Karpas-422 (cell line): Measurements from ENCODE around the gene INPP4A. TPM values are rescaled to one million over a fixed set of nuclear protein-coding genes. Genes with fewer than 3 reads are reported as not detected.

ENCODE experiments used
- DNase-seq: peaks from one replicate; pipeline ENCODE4 v3.0.0-alpha.2; 2015
- H2AFZ ChIP-seq: fragments of 200-600 bp; sonication (generic); 2 replicates; pipeline ENCODE4 v1.6.1; 2014; ENCODE audit warnings: antibody characterized with exemption, low read length, mixed read lengths
- H3K27ac ChIP-seq: fragments of 200-600 bp; sonication (generic); 2 replicates; pipeline ENCODE4 v1.5.1; 2014; ENCODE audit warnings: mild to moderate bottlenecking, low read length, moderate library complexity
- H3K27me3 ChIP-seq: fragments of 200-600 bp; sonication (generic); 2 replicates; pipeline ENCODE4 v1.6.1; 2014; ENCODE audit warnings: low read length, mixed read lengths
- H3K36me3 ChIP-seq: fragments of 200-600 bp; sonication (generic); 2 replicates; pipeline ENCODE4 v1.6.1; 2014; ENCODE audit warnings: low read length, mixed read lengths; ENCODE audit not compliant: insufficient read depth
- H3K4me1 ChIP-seq: fragments of 200-600 bp; sonication (generic); 2 replicates; pipeline ENCODE4 v1.6.1; 2014; ENCODE audit warnings: mild to moderate bottlenecking, low read length, mixed read lengths
- H3K4me2 ChIP-seq: fragments of 200-600 bp; sonication (generic); 2 replicates; pipeline ENCODE4 v1.6.1; 2014; ENCODE audit warnings: low read length, low read depth, mild to moderate bottlenecking; ENCODE audit not compliant: poor library complexity, severe bottlenecking
- H3K4me3 ChIP-seq: fragments of 200-600 bp; sonication (generic); 2 replicates; pipeline ENCODE4 v1.5.1; 2014; ENCODE audit warnings: mild to moderate bottlenecking, antibody characterized with exemption, low read length, mixed read lengths
- H3K79me2 ChIP-seq: fragments of 200-600 bp; sonication (generic); 2 replicates; pipeline ENCODE4 v1.6.1; 2014; ENCODE audit warnings: mild to moderate bottlenecking, low read length, mixed read lengths
- H3K9ac ChIP-seq: fragments of 200-600 bp; sonication (generic); 2 replicates; pipeline ENCODE4 v1.6.0; 2014; ENCODE audit warnings: low read length
- H3K9me2 ChIP-seq: fragments of 200-600 bp; sonication (generic), shearing (Covaris generic); replicated peaks from 2 replicates; pipeline ENCODE4 v1.6.0; 2014; ENCODE audit warnings: mild to moderate bottlenecking, low read length, moderate library complexity; ENCODE audit not compliant: insufficient read depth
- H3K9me3 ChIP-seq: fragments of 300-700, 200-600 bp; sonication (generic); 2 replicates; pipeline ENCODE4 v1.6.1; 2014; ENCODE audit warnings: low read length, mixed read lengths
- H4K20me1 ChIP-seq: fragments of 200-600 bp; sonication (generic); 2 replicates; pipeline ENCODE4 v1.6.1; 2014; ENCODE audit warnings: mild to moderate bottlenecking, antibody characterized with exemption, low read length, low read depth; ENCODE audit not compliant: insufficient read depth
- total RNA-seq: library from RNA; depleted of rRNA; stranded (reverse); fragments of >200 nt; shearing (Covaris generic); gene quantifications from 2 replicates; pipeline ENCODE4 v1.2.3, GENCODE V29; 2014; ENCODE audit warnings: low replicate concordance

Gene INPP4A
- total RNA-seq, 1 experiment from 2014 or later = 5.3 TPM

DNA sequence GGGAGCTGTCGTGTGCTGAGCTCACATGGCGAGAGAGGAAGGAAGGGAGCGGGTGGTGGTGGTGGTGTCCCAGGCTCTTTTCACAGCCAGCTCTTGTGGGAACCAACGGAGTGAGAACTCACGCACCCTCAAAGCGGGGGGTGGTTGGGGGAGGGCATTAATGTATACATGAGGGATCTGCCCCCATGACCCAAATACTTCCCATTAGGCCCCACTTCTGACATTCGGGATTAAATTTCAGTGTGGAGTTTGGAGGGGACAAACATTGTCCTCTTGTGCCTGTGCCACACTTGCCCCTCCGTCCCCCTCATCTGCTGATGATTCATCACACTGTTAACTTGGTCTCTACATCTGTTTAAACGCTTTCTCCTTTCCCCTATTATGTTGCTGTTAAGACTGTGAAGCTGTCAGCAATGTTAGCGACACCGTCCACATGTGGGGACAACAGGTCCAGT lies 22.5 kb downstream of the INPP4A start:
- no peaks in the 10 kb centered on the region for H3K9me2 ChIP-seq
- no peak overlapping the region for H3K4me3 ChIP-seq
- no peaks in the 10 kb centered on the region for H3K9me3 ChIP-seq
- no peak overlapping the region for H3K4me2 ChIP-seq
- peaks cover 10% of the 10 kb centered on the region for H4K20me1 ChIP-seq
- H3K36me3 ChIP-seq = no peaks in the 10 kb centered on the region
- no peaks in the 10 kb centered on the region for H3K79me2 ChIP-seq
- H3K27ac ChIP-seq = no peak overlapping the region
- H3K9ac ChIP-seq = no peak overlapping the region
- DNase-seq = no peak
- peaks cover 26% of the 10 kb centered on the region for H3K4me1 ChIP-seq
- H3K27me3 ChIP-seq = no peaks in the 10 kb centered on the region
- no peak overlapping the region for H2AFZ ChIP-seq

DNA sequence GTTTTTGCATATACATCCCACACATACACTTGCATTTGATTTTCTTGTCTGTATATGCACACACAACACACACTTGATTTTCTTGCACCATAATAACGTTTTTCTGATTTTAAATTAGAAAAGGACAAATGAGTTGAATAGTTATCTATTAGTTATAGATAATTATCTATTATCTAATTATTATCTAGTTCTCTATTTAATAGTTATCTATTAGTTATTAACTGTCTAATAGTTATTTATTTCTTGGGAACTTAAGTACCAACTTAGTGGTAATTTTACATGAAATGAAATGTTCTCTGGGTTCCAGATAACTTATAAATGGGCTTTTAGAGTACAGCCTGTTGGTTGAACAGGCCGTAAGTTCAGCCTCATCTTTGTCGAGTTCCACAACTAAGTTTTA lies 23.0 kb downstream of the INPP4A start:
- Histone ChIP-seq H4K20me1 (peaks cover 10% of the 10 kb centered on the region), H3K27me3 (no peaks in the 10 kb centered on the region), H2AFZ (no peak overlapping the region), H3K9me3 (no peaks in the 10 kb centered on the region), H3K27ac (no peak overlapping the region), H3K4me2 (no peak overlapping the region), H3K36me3 (no peaks in the 10 kb centered on the region), H3K4me1 (peaks cover 31% of the 10 kb centered on the region), H3K4me3 (no peak overlapping the region), H3K79me2 (no peaks in the 10 kb centered on the region), H3K9me2 (no peaks in the 10 kb centered on the region), H3K9ac (no peak overlapping the region)
- no peak for DNase-seq

DNA sequence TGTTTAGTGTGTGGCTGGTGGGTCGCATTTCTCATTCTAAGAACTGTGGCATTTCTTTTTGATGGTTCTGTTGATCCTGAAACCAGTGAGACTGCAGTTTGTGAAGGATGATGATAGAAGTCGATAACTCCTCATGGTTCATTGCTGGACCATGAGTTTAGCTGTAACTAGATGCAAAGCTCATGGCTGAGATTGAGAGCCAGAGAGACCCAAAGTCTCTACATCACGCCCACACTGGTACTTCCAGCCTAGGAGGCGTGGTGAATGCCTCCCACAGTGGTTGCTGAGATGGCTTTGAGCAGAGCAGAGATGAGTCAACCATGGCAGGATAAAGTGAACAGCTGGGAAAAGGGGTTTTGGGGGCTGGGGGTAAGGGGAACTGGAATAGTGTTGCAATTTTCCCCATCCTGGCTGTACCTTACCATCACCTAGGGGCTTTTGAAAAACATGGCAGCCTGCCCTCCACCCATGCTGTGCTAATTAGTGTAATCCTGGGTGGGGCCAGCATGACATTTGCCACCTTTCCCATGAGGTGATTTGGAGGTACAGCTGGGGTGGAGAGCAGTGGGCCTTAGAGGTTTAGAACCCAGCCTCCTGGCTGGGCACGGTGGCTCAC lies 24.1 kb downstream of the INPP4A start:
- no peaks in the 10 kb centered on the region for H3K79me2 ChIP-seq
- H3K9me3 ChIP-seq = no peaks in the 10 kb centered on the region
- H3K27ac ChIP-seq = no peak overlapping the region
- H2AFZ ChIP-seq = no peak overlapping the region
- H3K9me2 ChIP-seq = no peaks in the 10 kb centered on the region
- peaks cover 35% of the 10 kb centered on the region for H3K4me1 ChIP-seq
- H3K4me3 ChIP-seq = no peak overlapping the region
- no peak overlapping the region for H3K4me2 ChIP-seq
- no peak for DNase-seq
- H3K36me3 ChIP-seq = no peaks in the 10 kb centered on the region
- H4K20me1 ChIP-seq = peaks cover 4% of the 10 kb centered on the region
- H3K27me3 ChIP-seq = no peaks in the 10 kb centered on the region
- no peak overlapping the region for H3K9ac ChIP-seq

DNA sequence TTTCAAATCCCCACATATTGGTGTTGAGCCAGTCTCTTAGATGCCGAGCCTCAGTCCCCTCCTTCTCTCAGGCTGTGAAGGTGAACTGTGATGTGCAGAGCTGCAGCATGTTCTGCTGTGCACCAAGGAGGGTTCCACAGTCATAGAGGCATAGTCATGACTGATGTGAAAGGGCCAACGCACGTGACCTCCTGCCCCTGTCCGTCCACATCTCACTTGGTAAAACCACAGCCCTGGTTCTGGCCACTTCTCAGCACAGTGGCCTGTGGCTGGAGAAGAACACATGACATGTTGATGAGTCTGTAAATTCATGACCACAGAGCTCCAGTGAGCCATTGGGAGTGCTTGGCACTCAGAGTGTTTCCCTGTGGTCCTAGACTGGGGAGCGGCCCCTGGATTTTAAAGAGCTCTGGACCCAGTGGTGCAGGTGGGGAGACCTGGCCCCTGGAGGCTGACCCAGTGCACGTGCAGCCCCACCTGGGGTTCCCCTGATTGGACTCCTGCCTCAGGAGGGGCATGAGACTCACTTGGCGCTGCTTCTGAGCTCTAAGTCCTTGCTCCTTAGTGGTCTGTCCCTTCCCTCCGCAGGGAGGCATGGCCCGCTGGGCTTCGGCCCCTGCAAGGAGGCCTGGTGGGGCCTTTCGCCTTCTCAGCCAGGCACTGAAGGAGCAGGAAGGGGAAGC lies 25.3 kb downstream of the INPP4A start:
- H3K36me3 ChIP-seq = no peaks in the 10 kb centered on the region
- peaks cover 4% of the 10 kb centered on the region for H4K20me1 ChIP-seq
- no peaks in the 10 kb centered on the region for H3K27me3 ChIP-seq
- DNase-seq = no peak
- H3K4me3 ChIP-seq = no peak overlapping the region
- H3K9me3 ChIP-seq = no peaks in the 10 kb centered on the region
- no peaks in the 10 kb centered on the region for H3K9me2 ChIP-seq
- H3K4me2 ChIP-seq = no peak overlapping the region
- no peak overlapping the region for H3K27ac ChIP-seq
- H3K4me1 ChIP-seq = peaks cover 35% of the 10 kb centered on the region
- H3K9ac ChIP-seq = no peak overlapping the region
- H2AFZ ChIP-seq = no peak overlapping the region
- no peaks in the 10 kb centered on the region for H3K79me2 ChIP-seq

DNA sequence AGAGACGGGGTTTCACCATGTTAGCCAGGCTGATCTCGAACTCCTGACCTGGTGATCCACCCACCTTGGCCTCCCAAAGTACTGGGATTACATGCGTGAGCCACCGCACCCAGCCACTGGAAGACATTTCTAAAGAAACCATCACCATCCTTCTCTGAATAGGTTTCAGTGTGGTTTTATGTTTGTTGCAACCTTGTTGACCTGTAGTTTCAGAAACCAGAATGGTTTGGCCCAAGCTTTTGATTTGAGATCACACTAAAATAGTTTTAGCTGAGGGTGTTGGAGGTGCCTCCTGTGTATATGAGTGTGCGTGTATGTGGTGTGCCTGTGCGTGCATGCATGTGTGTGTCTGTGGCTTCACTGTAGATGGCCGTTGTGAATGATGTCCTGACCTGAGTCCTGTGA lies 26.2 kb downstream of the INPP4A start:
- peaks cover 4% of the 10 kb centered on the region for H4K20me1 ChIP-seq
- no peak for DNase-seq

DNA sequence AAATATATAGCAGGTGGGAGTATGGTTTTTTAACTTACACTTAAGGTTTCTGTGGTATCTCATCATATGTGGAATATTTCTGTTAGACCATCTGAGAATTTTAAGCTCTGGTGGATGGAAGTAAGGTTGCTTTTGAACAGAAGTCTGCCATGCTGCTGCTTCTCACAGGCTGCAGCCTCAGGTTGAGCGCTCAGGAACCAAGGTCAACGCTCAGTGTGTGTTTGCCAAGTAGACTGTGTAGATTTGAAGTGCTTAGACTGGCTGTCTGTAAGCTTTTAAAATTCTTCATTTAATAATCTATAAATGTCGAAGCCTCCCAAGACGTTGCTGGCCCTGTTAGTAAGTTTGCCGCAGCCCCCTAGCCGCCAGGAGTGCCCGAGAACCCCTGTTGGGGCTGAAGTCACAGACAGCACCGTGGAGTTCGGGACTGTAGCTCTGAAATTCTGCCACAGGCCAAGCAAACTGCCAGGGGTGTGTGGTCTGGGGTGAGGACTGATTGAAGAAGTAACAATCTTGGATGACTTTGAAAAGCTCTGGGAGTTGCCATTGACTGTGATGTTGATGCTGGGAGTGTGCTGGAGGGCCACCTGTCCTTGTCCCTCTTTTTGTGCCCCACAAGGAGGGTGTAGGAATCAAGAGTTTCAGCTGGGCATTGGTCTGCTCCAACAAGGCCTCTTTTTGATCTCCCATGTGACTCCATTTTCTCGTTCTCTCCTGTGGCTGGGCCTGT lies 26.9 kb downstream of the INPP4A start:
- H3K79me2 ChIP-seq = no peaks in the 10 kb centered on the region
- no peaks in the 10 kb centered on the region for H3K9me3 ChIP-seq
- no peak overlapping the region for H3K4me2 ChIP-seq
- peaks cover 4% of the 10 kb centered on the region for H4K20me1 ChIP-seq
- peaks cover 47% of the 10 kb centered on the region for H3K4me1 ChIP-seq
- no peaks in the 10 kb centered on the region for H3K9me2 ChIP-seq
- H3K4me3 ChIP-seq = no peak overlapping the region
- no peak overlapping the region for H3K9ac ChIP-seq
- H3K27me3 ChIP-seq = no peaks in the 10 kb centered on the region
- no peaks in the 10 kb centered on the region for H3K36me3 ChIP-seq
- H2AFZ ChIP-seq = no peak overlapping the region
- DNase-seq = no peak
- no peak overlapping the region for H3K27ac ChIP-seq

More for the DNA sequence above, 26.2 kb downstream of the INPP4A start:
- H3K9me2 ChIP-seq = no peaks in the 10 kb centered on the region
- H2AFZ ChIP-seq = no peak overlapping the region
- H3K4me2 ChIP-seq = no peak overlapping the region
- H3K36me3 ChIP-seq = no peaks in the 10 kb centered on the region
- no peak overlapping the region for H3K27ac ChIP-seq
- peaks cover 40% of the 10 kb centered on the region for H3K4me1 ChIP-seq
- no peak overlapping the region for H3K9ac ChIP-seq
- H3K4me3 ChIP-seq = no peak overlapping the region
- H3K9me3 ChIP-seq = no peaks in the 10 kb centered on the region
- H3K79me2 ChIP-seq = no peaks in the 10 kb centered on the region
- no peaks in the 10 kb centered on the region for H3K27me3 ChIP-seq

DNA sequence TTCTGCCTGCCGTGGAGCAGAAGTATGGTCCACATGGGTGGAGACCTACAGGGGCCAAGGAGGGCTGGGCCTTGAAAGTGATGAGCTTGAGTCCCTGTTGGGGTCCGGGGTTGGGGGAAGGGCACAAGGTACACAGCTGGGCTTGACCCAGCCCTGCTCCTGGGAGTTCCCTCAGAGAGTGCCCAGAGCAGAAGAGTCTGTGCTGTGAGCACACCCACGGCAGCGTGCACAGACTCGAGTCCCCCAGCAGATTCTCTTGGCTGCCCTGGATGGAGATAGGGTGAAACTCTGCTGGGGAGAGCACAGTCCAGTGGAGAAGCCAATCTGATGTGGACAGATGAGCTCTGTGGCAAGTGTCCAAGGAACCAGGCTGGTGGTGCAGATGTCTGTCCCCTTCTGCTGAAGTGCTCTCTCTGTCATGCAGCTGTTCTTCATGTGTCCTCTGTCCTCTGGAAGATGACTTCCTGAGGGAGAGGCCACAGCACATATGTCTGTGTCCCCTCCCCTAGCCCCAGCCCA lies 27.5 kb downstream of the INPP4A start:
- Histone ChIP-seq H3K36me3 (no peaks in the 10 kb centered on the region), H3K9me3 (no peaks in the 10 kb centered on the region), H3K4me3 (no peak overlapping the region), H3K79me2 (no peaks in the 10 kb centered on the region), H2AFZ (no peak overlapping the region), H3K4me1 (peaks cover 53% of the 10 kb centered on the region), H3K9me2 (no peaks in the 10 kb centered on the region), H4K20me1 (peaks cover 4% of the 10 kb centered on the region), H3K9ac (no peak overlapping the region), H3K27me3 (no peaks in the 10 kb centered on the region), H3K4me2 (no peak overlapping the region), H3K27ac (no peak overlapping the region)
- DNase-seq = no peak
